HG03159 (cell line): Measurements from ENCODE around the gene HS3ST1.
A peak's percentile ranks its signal among the peaks of the same experiment; 100 is the strongest.
"Not testable (repeated sequence)": the region's sequence is repeated elsewhere in the genome, so short reads cannot be mapped to it uniquely, and the experiment has no call there.

Experiments
- ATAC-seq: cut with Tn5 transposase; IDR thresholded peaks from one replicate; pipeline ENCODE4 v1.9.1; 2021; ENCODE audit warnings: mild to moderate bottlenecking, moderate library complexity; ENCODE audit not compliant: unreplicated experiment

The HS3ST1 gene

GRCh38 chr4:11407551-11407950 is 21.1 kb downstream of the HS3ST1 start:
- ATAC-seq, result no peak

GRCh38 chr4:11404431-11404830 is 24.3 kb downstream of the HS3ST1 start:
- no peak for ATAC-seq

GRCh38 chr4:11402192-11402591 is 26.5 kb downstream of the HS3ST1 start:
- ATAC-seq, result no peak

GRCh38 chr4:11399461-11399971 is 29.2 kb downstream of the HS3ST1 start:
- ATAC-seq, result no peak

- peak; percentile 60 for ATAC-seq
These were observed 30.7 kb downstream of the HS3ST1 start for GRCh38 chr4:11397819-11398610.

- no peak for ATAC-seq
These were observed 31.5 kb downstream of the HS3ST1 start for GRCh38 chr4:11397146-11397545.

- no peak for ATAC-seq
These were observed 35.1 kb downstream of the HS3ST1 start for GRCh38 chr4:11393551-11393950.

GRCh38 chr4:11384072-11384471 is 44.6 kb downstream of the HS3ST1 start:
- ATAC-seq, result not testable (repeated sequence)

- no peak for ATAC-seq
These were observed 52.1 kb downstream of the HS3ST1 start for GRCh38 chr4:11376571-11376970.

- ATAC-seq, result no peak
These were observed 52.5 kb downstream of the HS3ST1 start for GRCh38 chr4:11376146-11376545.

GRCh38 chr4:11368701-11369115 is 60.0 kb downstream of the HS3ST1 start:
- ATAC-seq, result no peak

- ATAC-seq, result no peak
These were observed 61.3 kb downstream of the HS3ST1 start for GRCh38 chr4:11367371-11367770.

- ATAC-seq, result no peak
These were observed 61.8 kb downstream of the HS3ST1 start for GRCh38 chr4:11366859-11367258.

GRCh38 chr4:11365039-11365438 is 63.7 kb downstream of the HS3ST1 start:
- no peak for ATAC-seq

GRCh38 chr4:11359591-11359990 is 69.1 kb downstream of the HS3ST1 start:
- ATAC-seq, result no peak

- no peak for ATAC-seq
These were observed 73.5 kb downstream of the HS3ST1 start for GRCh38 chr4:11355226-11355625.

- ATAC-seq, result no peak
These were observed 74.2 kb downstream of the HS3ST1 start for GRCh38 chr4:11354531-11354930.

- no peak for ATAC-seq
These were observed 80.1 kb downstream of the HS3ST1 start for GRCh38 chr4:11348449-11349088.

- ATAC-seq, result no peak
These were observed 83.8 kb downstream of the HS3ST1 start for GRCh38 chr4:11344916-11345315.

- no peak for ATAC-seq
These were observed 85.2 kb downstream of the HS3ST1 start for GRCh38 chr4:11343536-11343935.
